GM12874 (cell line): ENCODE measurements around the gene TOPAZ1.

ENCODE experiments used
- TF ChIP-seq, protein P1 (sequence below): IDR thresholded peaks from 2 replicates; pipeline ENCODE4 v1.5.1; 2011; ENCODE audit warnings: low read depth, mild to moderate bottlenecking, control low read depth, low read length, moderate library complexity; ENCODE audit not compliant: insufficient read depth

The TOPAZ1 gene

GRCh38 chr3:44234648-44235268 lies 6.9 kb upstream of the TOPAZ1 start:
- TF ChIP-seq, protein P1, sequence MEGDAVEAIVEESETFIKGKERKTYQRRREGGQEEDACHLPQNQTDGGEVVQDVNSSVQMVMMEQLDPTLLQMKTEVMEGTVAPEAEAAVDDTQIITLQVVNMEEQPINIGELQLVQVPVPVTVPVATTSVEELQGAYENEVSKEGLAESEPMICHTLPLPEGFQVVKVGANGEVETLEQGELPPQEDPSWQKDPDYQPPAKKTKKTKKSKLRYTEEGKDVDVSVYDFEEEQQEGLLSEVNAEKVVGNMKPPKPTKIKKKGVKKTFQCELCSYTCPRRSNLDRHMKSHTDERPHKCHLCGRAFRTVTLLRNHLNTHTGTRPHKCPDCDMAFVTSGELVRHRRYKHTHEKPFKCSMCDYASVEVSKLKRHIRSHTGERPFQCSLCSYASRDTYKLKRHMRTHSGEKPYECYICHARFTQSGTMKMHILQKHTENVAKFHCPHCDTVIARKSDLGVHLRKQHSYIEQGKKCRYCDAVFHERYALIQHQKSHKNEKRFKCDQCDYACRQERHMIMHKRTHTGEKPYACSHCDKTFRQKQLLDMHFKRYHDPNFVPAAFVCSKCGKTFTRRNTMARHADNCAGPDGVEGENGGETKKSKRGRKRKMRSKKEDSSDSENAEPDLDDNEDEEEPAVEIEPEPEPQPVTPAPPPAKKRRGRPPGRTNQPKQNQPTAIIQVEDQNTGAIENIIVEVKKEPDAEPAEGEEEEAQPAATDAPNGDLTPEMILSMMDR = no peak

GRCh38 chr3:44235604-44236484 lies 5.8 kb upstream of the TOPAZ1 start:
- TF ChIP-seq, protein P1 = peak; percentile 69

- TF ChIP-seq, protein P1 = no peak
These were observed 5.2 kb upstream of the TOPAZ1 start for GRCh38 chr3:44236485-44236908.

GRCh38 chr3:44237161-44237560 lies 4.5 kb upstream of the TOPAZ1 start:
- TF ChIP-seq, protein P1 = no peak

GRCh38 chr3:44237665-44238064 lies 4.0 kb upstream of the TOPAZ1 start:
- TF ChIP-seq, protein P1 = no peak

DNA sequence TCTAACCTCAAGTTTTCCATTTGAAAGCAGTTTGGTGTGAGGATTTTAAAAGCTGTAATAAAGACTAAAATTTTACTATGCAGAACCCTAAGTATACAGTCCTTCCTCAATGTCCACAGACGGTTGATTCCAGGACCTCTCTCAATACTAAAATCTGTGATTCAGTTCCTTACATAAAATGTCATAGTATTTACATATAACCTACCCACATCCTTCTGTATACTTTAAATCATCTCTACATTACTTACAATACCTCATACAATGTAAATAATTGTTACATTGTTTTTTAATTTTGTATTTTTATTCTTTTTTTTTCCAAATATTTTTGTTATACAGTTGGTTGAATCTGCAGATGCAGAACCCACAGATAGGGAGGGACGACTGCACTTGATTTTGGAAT lies 2.8 kb upstream of the TOPAZ1 start:
- TF ChIP-seq, protein P1 = no peak

DNA sequence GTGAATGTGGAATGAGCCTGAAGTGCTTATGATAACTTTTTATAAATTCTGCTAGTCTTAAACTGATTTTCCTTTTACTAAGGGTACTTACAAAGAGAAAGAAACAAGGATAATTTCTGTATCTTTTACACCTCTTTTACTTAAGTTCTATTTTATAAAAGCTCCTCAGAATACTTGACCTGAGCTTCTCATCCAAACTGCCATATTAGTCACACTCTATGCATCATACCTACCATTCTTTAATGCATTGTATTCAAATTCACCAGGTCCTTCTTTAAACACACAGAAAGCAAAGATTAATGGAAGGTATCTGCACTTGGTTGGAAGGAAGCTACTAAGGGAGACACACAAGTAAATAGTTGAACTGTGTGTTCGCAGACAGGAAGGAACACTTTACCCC lies 1.6 kb upstream of the TOPAZ1 start:
- TF ChIP-seq, protein P1 = no peak
